Measurements from ENCODE around the gene AGPS.

AGPS gene

GRCh38 chr2:177525351-177525924 is 132.9 kb downstream of the AGPS start:
- Mint-ChIP-seq H3K4me1 (no peaks in the 10 kb centered on the region), H3K4me3 (no peak overlapping the region), H3K27me3 (no peaks in the 10 kb centered on the region), H3K36me3 (peaks cover 9 to 20% of the 10 kb centered on the region in 2 donors), H3K9me3 (no peaks in the 10 kb centered on the region), H3K27ac (no peak overlapping the region)
- ATAC-seq (replicated peaks) (no peak), DNase-seq (no peak)

- Mint-ChIP-seq H3K27me3 (no peaks in the 10 kb centered on the region), H3K36me3 (peaks cover 9 to 20% of the 10 kb centered on the region in 2 donors)
- ATAC-seq (replicated peaks) = no peak
These were observed 135.9 kb downstream of the AGPS start for GRCh38 chr2:177528351-177528933.

GRCh38 chr2:177529166-177529565 is 136.6 kb downstream of the AGPS start:
- no peak for DNase-seq
- no peak overlapping the region for H3K27ac Mint-ChIP-seq
- H3K4me3 Mint-ChIP-seq = no peak overlapping the region
- H3K4me1 Mint-ChIP-seq = no peaks in the 10 kb centered on the region
- H3K9me3 Mint-ChIP-seq = no peaks in the 10 kb centered on the region
- no peak for ATAC-seq (replicated peaks)
- no peaks in the 10 kb centered on the region for H3K27me3 Mint-ChIP-seq
- peaks cover 9 to 18% of the 10 kb centered on the region in 2 donors for H3K36me3 Mint-ChIP-seq

More at GRCh38 chr2:177528351-177528933, 135.9 kb downstream of the AGPS start:
- Mint-ChIP-seq H3K27ac (no peak overlapping the region), H3K4me1 (no peaks in the 10 kb centered on the region), H3K9me3 (no peaks in the 10 kb centered on the region), H3K4me3 (no peak overlapping the region)
- no peak for DNase-seq

- DNase-seq (no peak), ATAC-seq (replicated peaks) (no peak)
- H3K36me3 Mint-ChIP-seq = peaks cover 6 to 16% of the 10 kb centered on the region in 2 donors
- no peaks in the 10 kb centered on the region for H3K9me3 Mint-ChIP-seq
- H3K27ac Mint-ChIP-seq = no peak overlapping the region
- H3K27me3 Mint-ChIP-seq = no peaks in the 10 kb centered on the region
- no peak overlapping the region for H3K4me3 Mint-ChIP-seq
- no peaks in the 10 kb centered on the region for H3K4me1 Mint-ChIP-seq
These were observed 138.0 kb downstream of the AGPS start for GRCh38 chr2:177530561-177530960.

GRCh38 chr2:177531706-177532105 is 139.1 kb downstream of the AGPS start:
- Mint-ChIP-seq H3K9me3 (no peaks in the 10 kb centered on the region), H3K27me3 (no peaks in the 10 kb centered on the region), H3K36me3 (peaks cover 6 to 16% of the 10 kb centered on the region in 2 donors), H3K27ac (no peak overlapping the region), H3K4me1 (no peaks in the 10 kb centered on the region), H3K4me3 (no peak overlapping the region)
- no peak for ATAC-seq (replicated peaks)
- DNase-seq = no peak

GRCh38 chr2:177532567-177532966 is 140.0 kb downstream of the AGPS start:
- H3K4me1 Mint-ChIP-seq = no peaks in the 10 kb centered on the region
- no peak overlapping the region for H3K27ac Mint-ChIP-seq
- no peak for DNase-seq
- H3K9me3 Mint-ChIP-seq = no peaks in the 10 kb centered on the region
- ATAC-seq (replicated peaks) = no peak
- no peak overlapping the region for H3K4me3 Mint-ChIP-seq
- peaks cover 6 to 16% of the 10 kb centered on the region in 2 donors for H3K36me3 Mint-ChIP-seq
- H3K27me3 Mint-ChIP-seq = no peaks in the 10 kb centered on the region

GRCh38 chr2:177533253-177533652 is 140.7 kb downstream of the AGPS start:
- ATAC-seq (replicated peaks) (no peak), DNase-seq (no peak)
- no peaks in the 10 kb centered on the region for H3K4me1 Mint-ChIP-seq
- no peaks in the 10 kb centered on the region for H3K27me3 Mint-ChIP-seq
- H3K9me3 Mint-ChIP-seq = no peaks in the 10 kb centered on the region
- no peak overlapping the region for H3K27ac Mint-ChIP-seq
- H3K4me3 Mint-ChIP-seq = no peak overlapping the region
- peaks cover 5 to 13% of the 10 kb centered on the region in 2 donors for H3K36me3 Mint-ChIP-seq

GRCh38 chr2:177535000-177535399 is 142.4 kb downstream of the AGPS start:
- Mint-ChIP-seq H3K27ac (no peak overlapping the region), H3K4me3 (no peak overlapping the region), H3K4me1 (no peaks in the 10 kb centered on the region), H3K27me3 (no peaks in the 10 kb centered on the region), H3K36me3 (peaks cover 5 to 9% of the 10 kb centered on the region in 2 donors), H3K9me3 (no peaks in the 10 kb centered on the region)
- DNase-seq = no peak
- no peak for ATAC-seq (replicated peaks)

- ATAC-seq (replicated peaks) = no peak
- Mint-ChIP-seq H3K4me3 (no peak overlapping the region), H3K4me1 (no peaks in the 10 kb centered on the region), H3K9me3 (no peaks in the 10 kb centered on the region), H3K27ac (no peak overlapping the region), H3K36me3 (peaks cover 5 to 9% of the 10 kb centered on the region in 2 donors), H3K27me3 (no peaks in the 10 kb centered on the region)
- DNase-seq = no peak
These were observed 143.5 kb downstream of the AGPS start for GRCh38 chr2:177535958-177536504.

GRCh38 chr2:177537213-177537612 is 144.6 kb downstream of the AGPS start:
- no peak overlapping the region for H3K4me3 Mint-ChIP-seq
- no peak overlapping the region for H3K27ac Mint-ChIP-seq
- DNase-seq = no peak
- peaks cover 5 to 9% of the 10 kb centered on the region in 2 donors for H3K36me3 Mint-ChIP-seq
- no peaks in the 10 kb centered on the region for H3K9me3 Mint-ChIP-seq
- H3K27me3 Mint-ChIP-seq = no peaks in the 10 kb centered on the region
- H3K4me1 Mint-ChIP-seq = no peaks in the 10 kb centered on the region
- ATAC-seq (replicated peaks) = no peak

- no peak overlapping the region for H3K27ac Mint-ChIP-seq
- DNase-seq (no peak), ATAC-seq (replicated peaks) (no peak)
- peaks cover 5 to 9% of the 10 kb centered on the region in 2 donors for H3K36me3 Mint-ChIP-seq
- H3K27me3 Mint-ChIP-seq = no peaks in the 10 kb centered on the region
- H3K9me3 Mint-ChIP-seq = no peaks in the 10 kb centered on the region
- H3K4me3 Mint-ChIP-seq = no peak overlapping the region
- no peaks in the 10 kb centered on the region for H3K4me1 Mint-ChIP-seq
These were observed 145.1 kb downstream of the AGPS start for GRCh38 chr2:177537636-177538035.

- H3K27ac Mint-ChIP-seq = no peak overlapping the region
These were observed 145.8 kb downstream of the AGPS start for GRCh38 chr2:177538323-177538722.

GRCh38 chr2:177540283-177540682 is 147.7 kb downstream of the AGPS start:
- Mint-ChIP-seq H3K9me3 (no peaks in the 10 kb centered on the region), H3K4me1 (peaks cover 0 to 2% of the 10 kb centered on the region in 2 donors), H3K27me3 (no peaks in the 10 kb centered on the region), H3K27ac (no peak overlapping the region), H3K4me3 (no peak overlapping the region), H3K36me3 (peaks cover 7 to 8% of the 10 kb centered on the region in 2 donors)
- ATAC-seq (replicated peaks) (no peak), DNase-seq (no peak)

More at GRCh38 chr2:177538323-177538722, 145.8 kb downstream of the AGPS start:
- no peak for ATAC-seq (replicated peaks)
- Mint-ChIP-seq H3K4me3 (no peak overlapping the region), H3K4me1 (no peaks in the 10 kb centered on the region), H3K9me3 (no peaks in the 10 kb centered on the region), H3K36me3 (peaks cover 5 to 9% of the 10 kb centered on the region in 2 donors), H3K27me3 (no peaks in the 10 kb centered on the region)
- no peak for DNase-seq

GRCh38 chr2:177541258-177541991 is 148.9 kb downstream of the AGPS start:
- peaks cover 4 to 6% of the 10 kb centered on the region in 2 donors for H3K9me3 Mint-ChIP-seq
- no peaks in the 10 kb centered on the region for H3K27me3 Mint-ChIP-seq
- no peak overlapping the region for H3K4me3 Mint-ChIP-seq
- no peak overlapping the region for H3K27ac Mint-ChIP-seq
- ATAC-seq (replicated peaks) = no peak
- DNase-seq = no peak
- peaks cover 15% of the 10 kb centered on the region in 2 donors for H3K36me3 Mint-ChIP-seq
- H3K4me1 Mint-ChIP-seq = peaks cover 2 to 7% of the 10 kb centered on the region in 2 donors

Measured in stimulated activated naive B cell treated with anti-CD40 and anti-IgM and Interleukin-4, amounts not matched to agents 10 μg/mL and 1 μg/mL and 100 μg/mL, for 72 hours (primary cell).